Body of pancreas (tissue), 4 donors: Measurements from ENCODE around the gene ENOSF1.

ENCODE experiments used
- CTCF ChIP-seq, 7 experiments: fragments of 450-650 bp in 4 of 7; fragments of 200-600 bp in 3 of 7; sonication (generic) in 3 of 7; IDR thresholded peaks; one replicate each; pipeline ENCODE4 v1.5.1; 2016 to 2019; ENCODE audit warnings: antibody characterized with exemption in 7 of 7
- POLR2A ChIP-seq, 3 donors: fragments of 450-650 bp; IDR thresholded peaks; one replicate each; pipeline ENCODE4 v1.6.1; 2016; ENCODE audit warnings: antibody characterized with exemption in 3 of 3, mild to moderate bottlenecking in 2 of 3

DNA sequence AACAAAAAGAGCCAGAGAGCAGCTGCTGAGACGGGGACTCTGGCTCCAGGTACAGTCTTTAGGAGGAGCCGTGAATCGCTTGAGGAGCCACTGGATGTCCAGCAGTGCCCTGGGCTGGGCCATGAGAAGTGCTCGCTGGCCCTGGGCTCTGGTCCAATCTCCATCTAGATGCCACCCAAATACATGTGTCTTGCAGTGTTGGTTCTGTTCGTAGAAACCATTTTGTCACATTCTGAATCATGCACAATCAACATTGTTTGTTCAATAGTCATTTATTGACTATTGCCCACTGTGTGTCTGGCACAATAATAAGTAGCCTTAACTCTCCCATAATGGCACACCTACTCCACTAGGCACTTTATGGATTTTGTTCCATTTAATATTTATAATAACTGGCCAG lies 28.9 kb downstream of the ENOSF1 start:
- no peak for TF ChIP-seq POLR2A (IDR thresholded peaks at IDR 0.05)
- no peak for TF ChIP-seq CTCF (IDR thresholded peaks at IDR 0.05)
